ENCODE results near the gene EFNA2. TPM values are rescaled to one million over a fixed set of nuclear protein-coding genes. Genes with fewer than 3 reads are reported as not detected.

The EFNA2 gene
- total RNA-seq, 1 experiment from 2014 or later: 11.4 TPM

DNA sequence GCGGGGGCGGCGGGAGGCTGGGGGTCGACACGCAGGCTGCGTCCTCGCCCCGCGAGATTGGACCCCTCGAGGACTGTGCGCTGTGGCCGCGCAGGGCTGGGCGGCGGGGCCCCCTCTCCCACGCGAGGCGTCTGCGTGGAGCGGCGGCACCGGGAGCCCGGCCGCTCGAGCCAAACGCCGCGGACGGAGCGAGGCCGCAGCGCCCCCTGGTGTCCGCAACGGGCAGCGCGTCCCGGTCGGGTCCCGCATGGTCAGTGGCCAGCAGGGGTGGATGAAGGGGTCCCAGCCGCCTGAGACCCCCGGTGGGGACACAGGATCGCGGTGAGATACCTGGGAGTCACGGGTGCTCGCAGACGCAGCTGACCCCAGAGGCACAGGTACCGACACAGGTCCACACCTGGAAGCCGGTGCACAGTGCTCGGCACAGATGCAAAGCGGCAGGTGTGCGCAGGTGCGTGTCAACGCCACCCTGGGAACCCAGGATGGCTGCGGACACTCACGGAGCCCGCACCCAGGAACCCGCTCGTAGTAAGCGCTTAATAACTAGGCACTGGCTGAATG is 18.7 kb upstream of the EFNA2 start (continued):
- TF ChIP-seq, protein P1, sequence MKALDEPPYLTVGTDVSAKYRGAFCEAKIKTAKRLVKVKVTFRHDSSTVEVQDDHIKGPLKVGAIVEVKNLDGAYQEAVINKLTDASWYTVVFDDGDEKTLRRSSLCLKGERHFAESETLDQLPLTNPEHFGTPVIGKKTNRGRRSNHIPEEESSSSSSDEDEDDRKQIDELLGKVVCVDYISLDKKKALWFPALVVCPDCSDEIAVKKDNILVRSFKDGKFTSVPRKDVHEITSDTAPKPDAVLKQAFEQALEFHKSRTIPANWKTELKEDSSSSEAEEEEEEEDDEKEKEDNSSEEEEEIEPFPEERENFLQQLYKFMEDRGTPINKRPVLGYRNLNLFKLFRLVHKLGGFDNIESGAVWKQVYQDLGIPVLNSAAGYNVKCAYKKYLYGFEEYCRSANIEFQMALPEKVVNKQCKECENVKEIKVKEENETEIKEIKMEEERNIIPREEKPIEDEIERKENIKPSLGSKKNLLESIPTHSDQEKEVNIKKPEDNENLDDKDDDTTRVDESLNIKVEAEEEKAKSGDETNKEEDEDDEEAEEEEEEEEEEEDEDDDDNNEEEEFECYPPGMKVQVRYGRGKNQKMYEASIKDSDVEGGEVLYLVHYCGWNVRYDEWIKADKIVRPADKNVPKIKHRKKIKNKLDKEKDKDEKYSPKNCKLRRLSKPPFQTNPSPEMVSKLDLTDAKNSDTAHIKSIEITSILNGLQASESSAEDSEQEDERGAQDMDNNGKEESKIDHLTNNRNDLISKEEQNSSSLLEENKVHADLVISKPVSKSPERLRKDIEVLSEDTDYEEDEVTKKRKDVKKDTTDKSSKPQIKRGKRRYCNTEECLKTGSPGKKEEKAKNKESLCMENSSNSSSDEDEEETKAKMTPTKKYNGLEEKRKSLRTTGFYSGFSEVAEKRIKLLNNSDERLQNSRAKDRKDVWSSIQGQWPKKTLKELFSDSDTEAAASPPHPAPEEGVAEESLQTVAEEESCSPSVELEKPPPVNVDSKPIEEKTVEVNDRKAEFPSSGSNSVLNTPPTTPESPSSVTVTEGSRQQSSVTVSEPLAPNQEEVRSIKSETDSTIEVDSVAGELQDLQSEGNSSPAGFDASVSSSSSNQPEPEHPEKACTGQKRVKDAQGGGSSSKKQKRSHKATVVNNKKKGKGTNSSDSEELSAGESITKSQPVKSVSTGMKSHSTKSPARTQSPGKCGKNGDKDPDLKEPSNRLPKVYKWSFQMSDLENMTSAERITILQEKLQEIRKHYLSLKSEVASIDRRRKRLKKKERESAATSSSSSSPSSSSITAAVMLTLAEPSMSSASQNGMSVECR (CRISPR knock-in tag; IDR thresholded peaks at IDR 0.05; ENCODE audit: borderline replicate concordance): peak; percentile 69; the same call in 1 of the 2 replicates
- TF ChIP-seq TEAD1 (CRISPR knock-in tag; IDR thresholded peaks at IDR 0.05): peak; percentile 42; the same call in 1 of the 2 replicates
- 0 out of 2 replicates have a peak, but pooled peaks have one; percentile 58 for TF ChIP-seq NFATC4 (CRISPR knock-in tag; IDR thresholded peaks at IDR 0.05)
- no peak for TF ChIP-seq ZNF281 (CRISPR knock-in tag; IDR thresholded peaks at IDR 0.05)
- TF ChIP-seq FOXK1 (CRISPR knock-in tag; IDR thresholded peaks at IDR 0.05): peak; percentile 42; the same call in 1 of the 2 replicates
- TF ChIP-seq FOXP1 (CRISPR knock-in tag; IDR thresholded peaks at IDR 0.05; ENCODE audit: borderline replicate concordance): peak; percentile 30; the same call in 1 of the 2 replicates
- no peak for TF ChIP-seq GRHL2 (CRISPR knock-in tag; IDR thresholded peaks at IDR 0.05; ENCODE audit: insufficient replicate concordance, severe bottlenecking)
- TF ChIP-seq E2F4 (CRISPR knock-in tag; IDR thresholded peaks at IDR 0.05; ENCODE audit: borderline replicate concordance, low read depth): no peak
- TF ChIP-seq IRF2 (CRISPR knock-in tag; IDR thresholded peaks at IDR 0.05; ENCODE audit: borderline replicate concordance, low read depth): no peak
- TF ChIP-seq CTCF (IDR thresholded peaks at IDR 0.05): peak; percentile 97
- TF ChIP-seq, protein P2, sequence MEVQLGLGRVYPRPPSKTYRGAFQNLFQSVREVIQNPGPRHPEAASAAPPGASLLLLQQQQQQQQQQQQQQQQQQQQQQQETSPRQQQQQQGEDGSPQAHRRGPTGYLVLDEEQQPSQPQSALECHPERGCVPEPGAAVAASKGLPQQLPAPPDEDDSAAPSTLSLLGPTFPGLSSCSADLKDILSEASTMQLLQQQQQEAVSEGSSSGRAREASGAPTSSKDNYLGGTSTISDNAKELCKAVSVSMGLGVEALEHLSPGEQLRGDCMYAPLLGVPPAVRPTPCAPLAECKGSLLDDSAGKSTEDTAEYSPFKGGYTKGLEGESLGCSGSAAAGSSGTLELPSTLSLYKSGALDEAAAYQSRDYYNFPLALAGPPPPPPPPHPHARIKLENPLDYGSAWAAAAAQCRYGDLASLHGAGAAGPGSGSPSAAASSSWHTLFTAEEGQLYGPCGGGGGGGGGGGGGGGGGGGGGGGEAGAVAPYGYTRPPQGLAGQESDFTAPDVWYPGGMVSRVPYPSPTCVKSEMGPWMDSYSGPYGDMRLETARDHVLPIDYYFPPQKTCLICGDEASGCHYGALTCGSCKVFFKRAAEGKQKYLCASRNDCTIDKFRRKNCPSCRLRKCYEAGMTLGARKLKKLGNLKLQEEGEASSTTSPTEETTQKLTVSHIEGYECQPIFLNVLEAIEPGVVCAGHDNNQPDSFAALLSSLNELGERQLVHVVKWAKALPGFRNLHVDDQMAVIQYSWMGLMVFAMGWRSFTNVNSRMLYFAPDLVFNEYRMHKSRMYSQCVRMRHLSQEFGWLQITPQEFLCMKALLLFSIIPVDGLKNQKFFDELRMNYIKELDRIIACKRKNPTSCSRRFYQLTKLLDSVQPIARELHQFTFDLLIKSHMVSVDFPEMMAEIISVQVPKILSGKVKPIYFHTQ (CRISPR knock-in tag; IDR thresholded peaks at IDR 0.05): 0 out of 2 replicates have a peak, but pooled peaks have one; percentile 26
- no peak for TF ChIP-seq MXD4 (CRISPR knock-in tag; IDR thresholded peaks at IDR 0.05; ENCODE audit: borderline replicate concordance)
- TF ChIP-seq MYBL2 (CRISPR knock-in tag; IDR thresholded peaks at IDR 0.05): no peak
- peak; percentile 38; the same call in 1 of the 2 replicates for TF ChIP-seq SP1 (CRISPR knock-in tag; conservative IDR thresholded peaks at IDR 0.05)
- TF ChIP-seq ZNF263 (CRISPR knock-in tag; IDR thresholded peaks at IDR 0.05; ENCODE audit: low read depth): peak; percentile 63; the same call in 1 of the 2 replicates
- TF ChIP-seq ERG (CRISPR knock-in tag; IDR thresholded peaks at IDR 0.05): no peak
- TF ChIP-seq NFYB (CRISPR knock-in tag; conservative IDR thresholded peaks at IDR 0.05; ENCODE audit: low read depth): 0 out of 2 replicates have a peak, but pooled peaks have one; percentile 3
- peak; percentile 51; the same call in 1 of the 2 replicates for TF ChIP-seq MAX (CRISPR knock-in tag; IDR thresholded peaks at IDR 0.05)
- peak; percentile 30; the same call in 1 of the 2 replicates for TF ChIP-seq ZNF423 (CRISPR knock-in tag; IDR thresholded peaks at IDR 0.05)
- TF ChIP-seq, protein P3, sequence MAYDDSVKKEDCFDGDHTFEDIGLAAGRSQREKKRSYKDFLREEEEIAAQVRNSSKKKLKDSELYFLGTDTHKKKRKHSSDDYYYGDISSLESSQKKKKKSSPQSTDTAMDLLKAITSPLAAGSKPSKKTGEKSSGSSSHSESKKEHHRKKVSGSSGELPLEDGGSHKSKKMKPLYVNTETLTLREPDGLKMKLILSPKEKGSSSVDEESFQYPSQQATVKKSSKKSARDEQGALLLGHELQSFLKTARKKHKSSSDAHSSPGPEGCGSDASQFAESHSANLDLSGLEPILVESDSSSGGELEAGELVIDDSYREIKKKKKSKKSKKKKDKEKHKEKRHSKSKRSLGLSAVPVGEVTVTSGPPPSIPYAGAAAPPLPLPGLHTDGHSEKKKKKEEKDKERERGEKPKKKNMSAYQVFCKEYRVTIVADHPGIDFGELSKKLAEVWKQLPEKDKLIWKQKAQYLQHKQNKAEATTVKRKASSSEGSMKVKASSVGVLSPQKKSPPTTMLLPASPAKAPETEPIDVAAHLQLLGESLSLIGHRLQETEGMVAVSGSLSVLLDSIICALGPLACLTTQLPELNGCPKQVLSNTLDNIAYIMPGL (CRISPR knock-in tag; IDR thresholded peaks at IDR 0.05): peak; percentile 83
- no peak for TF ChIP-seq ZNF416 (CRISPR knock-in tag; IDR thresholded peaks at IDR 0.05)

All from WTC11 (cell line).